HG02623 (cell line): ENCODE measurements around the gene ESPN.

Source experiments
- ATAC-seq: cut with Tn5 transposase; IDR thresholded peaks from one replicate; pipeline ENCODE4 v1.9.1; 2021; ENCODE audit warnings: moderate library complexity; ENCODE audit not compliant: unreplicated experiment

Gene ESPN

GRCh38 chr1:6495540-6496364, 71.2 kb downstream of the ESPN start:
- no peak for ATAC-seq

DNA sequence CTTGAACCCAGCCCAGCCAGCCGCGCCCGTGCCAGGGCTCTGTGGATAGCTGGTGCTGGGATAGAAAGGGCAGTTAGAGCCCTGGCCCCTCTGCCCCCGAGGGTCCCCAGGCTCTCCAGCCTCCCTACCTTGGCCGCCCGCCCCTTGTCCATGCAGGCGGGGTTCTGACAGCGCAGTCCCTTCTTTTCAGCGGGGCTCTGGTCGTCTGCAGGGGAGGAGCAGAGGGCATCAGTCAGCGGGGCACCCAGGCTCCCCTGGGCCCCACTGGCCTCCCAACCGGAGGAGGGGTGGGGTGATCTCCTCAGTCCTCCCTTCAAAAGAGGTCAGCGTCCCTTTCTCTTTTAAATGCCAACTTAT, 71.8 kb downstream of the ESPN start:
- no peak for ATAC-seq

DNA sequence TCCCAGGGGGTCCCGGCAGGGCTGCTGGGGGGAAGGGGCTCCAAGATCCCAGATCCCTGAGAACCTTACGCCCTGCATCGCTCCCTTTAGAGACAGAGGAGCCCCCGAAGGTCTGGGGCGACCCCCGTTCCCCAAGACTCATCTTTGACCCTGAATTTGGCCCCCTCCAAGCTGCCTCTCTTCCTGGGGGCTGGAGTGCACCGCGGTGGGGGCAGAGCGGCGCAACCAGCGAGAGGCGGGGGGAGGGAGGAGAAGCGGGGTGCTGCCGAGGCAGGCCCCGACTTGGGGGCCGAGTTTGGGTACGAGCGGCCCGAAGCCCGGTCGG, 72.3 kb downstream of the ESPN start:
- ATAC-seq = no peak

DNA sequence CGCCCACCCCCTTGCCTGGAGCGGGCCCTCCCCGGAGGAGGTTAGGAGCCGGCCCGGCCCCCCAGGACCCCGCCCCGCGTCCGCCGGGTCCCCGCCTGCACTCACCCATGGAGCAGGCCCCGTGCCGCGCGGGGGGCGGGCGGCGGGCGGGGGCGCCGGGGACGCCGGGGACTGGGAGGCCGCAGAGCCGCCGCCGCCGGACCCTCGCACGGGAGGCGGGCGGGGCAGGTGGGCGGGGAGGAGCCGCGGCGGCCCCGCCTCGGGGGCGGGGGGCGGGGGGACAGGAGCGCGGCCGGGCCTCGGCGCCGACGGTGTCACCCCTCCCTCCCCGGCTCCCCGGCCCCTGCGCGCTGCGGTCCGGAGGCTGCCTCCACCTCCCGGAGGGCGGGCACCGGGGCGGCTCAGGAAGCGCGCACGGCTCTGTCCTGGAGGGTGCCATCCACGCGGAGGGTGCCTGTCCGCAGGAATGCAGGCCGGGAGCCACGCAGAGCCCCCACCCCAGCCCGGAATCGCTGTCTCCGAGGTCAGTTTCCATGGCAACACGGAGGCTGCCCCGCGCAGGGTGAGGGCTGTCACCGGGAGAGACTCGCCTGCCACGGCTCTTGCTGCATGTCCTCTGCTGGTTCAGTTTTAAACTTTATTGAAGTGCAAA, 72.8 kb downstream of the ESPN start:
- ATAC-seq = no peak

GRCh38 chr1:6497867-6498575, 73.4 kb downstream of the ESPN start:
- no peak for ATAC-seq

- no peak for ATAC-seq
Measured at GRCh38 chr1:6498576-6499111, 74.1 kb downstream of the ESPN start.

GRCh38 chr1:6499296-6499695, 74.7 kb downstream of the ESPN start:
- ATAC-seq = no peak

DNA sequence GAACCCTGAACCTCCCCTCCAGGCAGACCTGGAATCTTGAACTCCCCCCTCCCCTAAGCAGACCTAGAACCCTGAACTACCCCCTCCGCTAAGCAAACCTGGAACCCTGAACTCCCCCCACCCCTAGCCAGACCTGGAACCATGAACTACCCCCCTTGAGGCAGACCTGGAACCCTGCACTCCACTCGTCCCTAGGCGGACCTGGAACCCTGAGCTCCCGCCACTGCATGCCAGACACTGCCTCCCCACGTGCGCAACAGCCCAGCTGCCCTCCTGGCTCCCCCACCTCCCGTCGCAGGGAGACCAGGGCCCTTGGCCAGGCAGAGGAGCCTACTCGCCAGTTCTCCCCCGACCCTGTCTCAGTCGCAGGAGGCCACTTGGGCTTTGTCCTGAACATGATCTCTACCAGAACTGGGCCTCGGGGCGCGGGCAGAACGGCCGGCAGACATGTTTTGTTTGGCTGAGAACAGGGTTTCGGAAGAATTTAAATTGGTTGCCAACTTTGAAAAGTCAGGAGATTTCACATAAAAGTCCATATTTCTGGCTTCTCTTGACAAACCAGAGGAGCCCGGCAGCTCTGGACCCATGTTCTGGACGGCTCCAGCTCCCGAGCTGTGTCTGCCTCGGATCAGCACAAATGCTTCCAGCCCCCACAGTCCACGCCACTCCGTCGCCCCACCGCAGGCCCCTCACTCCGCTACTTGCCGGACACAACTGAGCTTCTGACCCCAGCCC, 76.1 kb downstream of the ESPN start:
- ATAC-seq = no peak

DNA sequence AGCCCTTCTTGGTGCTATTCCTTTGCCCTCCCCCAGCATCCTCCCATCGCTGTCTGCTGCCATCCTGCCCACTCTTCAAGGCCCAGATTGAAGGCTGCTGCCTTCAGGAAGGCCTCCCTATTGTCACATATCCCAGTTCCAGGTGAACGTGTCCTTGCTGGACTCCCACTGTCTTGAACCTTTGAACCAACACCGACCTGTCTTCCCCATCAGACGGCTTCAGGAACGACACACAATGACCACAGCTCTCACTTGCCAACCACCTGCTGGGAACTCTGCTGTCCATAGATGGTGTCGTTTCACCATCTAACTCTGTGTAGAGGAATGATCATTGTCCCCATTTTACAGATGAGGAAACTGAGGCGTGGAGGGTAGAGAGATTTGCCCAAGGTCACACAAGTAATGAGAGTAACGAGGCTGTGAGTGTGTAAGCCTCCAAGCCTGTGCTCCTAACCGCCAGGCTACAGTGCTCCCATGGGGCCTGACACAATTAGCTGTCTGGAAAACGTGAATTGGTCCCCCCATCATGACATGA, 76.8 kb downstream of the ESPN start:
- no peak for ATAC-seq

GRCh38 chr1:6502000-6502891, 77.7 kb downstream of the ESPN start:
- no peak for ATAC-seq

GRCh38 chr1:6503884-6504602, 79.5 kb downstream of the ESPN start:
- no peak for ATAC-seq

DNA sequence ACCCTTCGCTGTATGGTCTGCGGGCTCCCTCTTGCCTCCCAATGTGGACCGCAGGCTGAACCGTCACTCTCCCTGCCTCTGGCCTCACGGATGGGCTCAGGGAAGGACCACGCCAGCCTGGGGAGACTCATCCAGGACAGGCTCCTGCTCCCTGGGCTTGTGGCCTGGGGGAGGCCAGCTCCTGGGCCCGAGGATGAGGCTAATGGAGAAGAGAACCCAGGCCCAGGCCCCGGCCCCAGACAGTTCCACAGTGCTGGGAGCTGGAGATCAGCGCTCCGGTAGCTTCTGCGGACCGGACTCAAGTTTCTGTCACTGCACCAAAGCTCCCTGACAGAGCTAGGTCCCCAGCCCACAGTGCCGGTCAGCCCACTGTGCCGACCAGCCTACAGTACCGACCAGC, 80.3 kb downstream of the ESPN start:
- no peak for ATAC-seq

DNA sequence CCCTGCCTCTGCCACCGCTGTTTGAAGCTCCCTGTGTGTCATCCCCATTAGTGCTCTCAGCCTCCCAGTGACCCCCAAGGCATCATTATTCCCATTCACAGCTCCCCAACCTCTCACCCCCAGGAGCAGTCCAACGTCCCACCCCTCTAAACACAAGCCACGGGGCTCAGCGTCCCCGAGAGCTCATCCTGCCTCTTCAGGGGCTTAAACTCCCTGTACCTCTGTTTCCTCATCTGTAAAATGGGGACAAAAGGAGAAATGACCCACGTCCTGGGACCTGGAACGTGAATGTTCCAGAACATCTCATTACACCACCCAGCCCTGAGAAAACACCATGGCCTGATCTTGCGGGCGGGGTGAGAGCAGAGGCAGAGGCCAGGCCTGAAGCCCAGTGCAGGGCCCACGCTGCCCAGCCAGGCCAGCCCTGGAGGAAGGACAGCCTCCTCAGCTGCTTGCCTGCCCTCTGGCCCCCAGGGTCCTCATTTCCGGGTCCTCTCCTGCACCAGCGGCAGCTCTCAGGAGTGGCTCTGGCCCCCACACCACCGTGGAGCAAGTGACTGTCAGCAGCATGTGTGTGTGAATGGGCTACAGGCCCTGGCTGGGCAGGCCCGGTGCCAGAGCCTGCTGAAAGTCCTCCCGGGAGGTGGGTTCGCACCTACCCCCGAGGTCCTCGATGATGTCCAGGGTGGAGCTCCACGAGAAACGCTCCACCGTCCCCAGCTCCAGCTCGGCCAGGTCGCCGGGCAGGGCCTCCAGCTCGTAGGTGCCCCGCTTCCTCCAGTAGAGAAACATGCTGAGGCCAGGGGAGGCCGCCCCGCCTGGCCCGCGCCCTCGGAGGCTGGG, 81.0 kb downstream of the ESPN start:
- no peak for ATAC-seq

- ATAC-seq = no peak
Measured at GRCh38 chr1:6506210-6507036, 81.8 kb downstream of the ESPN start.

DNA sequence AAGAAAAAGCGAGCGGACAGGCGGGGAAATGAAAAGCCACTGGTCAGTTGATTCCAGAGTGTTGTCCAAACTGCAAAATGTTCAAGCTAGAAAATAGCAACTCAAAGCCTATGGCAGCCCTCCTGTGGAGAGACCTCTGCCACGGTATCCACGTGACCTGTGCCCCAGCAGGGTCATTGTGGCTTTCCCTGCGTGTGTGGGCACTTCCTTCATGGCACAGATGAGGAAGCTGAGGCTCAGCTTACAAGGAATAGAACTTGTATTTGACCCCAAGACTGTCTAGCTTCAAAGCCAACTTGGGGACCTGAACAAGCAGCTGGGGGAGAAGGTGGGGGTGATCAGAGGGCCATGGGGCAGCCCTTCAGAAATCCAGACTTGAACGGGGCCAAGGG, 82.5 kb downstream of the ESPN start:
- no peak for ATAC-seq

DNA sequence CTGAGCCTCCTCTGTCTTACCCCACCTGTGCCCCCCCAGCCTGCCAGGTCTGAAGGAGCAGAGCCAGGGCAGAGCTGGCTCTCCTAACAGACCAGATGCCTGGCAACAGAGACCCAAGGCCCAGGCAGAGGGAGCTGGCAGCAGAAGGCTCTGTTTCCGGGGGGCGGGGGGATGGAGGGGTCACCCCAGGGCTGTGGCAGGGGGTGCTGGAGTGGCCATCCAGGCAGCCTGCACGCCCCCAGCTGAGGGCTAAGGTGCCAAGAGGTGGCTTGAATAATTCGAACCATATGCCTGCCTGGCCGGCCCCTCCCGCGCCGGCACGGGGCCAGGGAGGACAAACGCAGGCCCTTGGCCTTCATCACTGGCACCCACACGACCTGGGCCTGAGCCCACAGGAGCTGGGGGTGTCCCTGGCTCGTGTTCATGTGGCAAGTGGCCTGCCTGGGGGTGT, 82.9 kb downstream of the ESPN start:
- ATAC-seq = no peak

GRCh38 chr1:6508154-6508815, 83.7 kb downstream of the ESPN start:
- ATAC-seq = no peak
